ENCODE measurements around the gene COL25A1. TPM values are rescaled to one million over a fixed set of nuclear protein-coding genes. Genes with fewer than 3 reads are reported as not detected.

COL25A1 gene
- total RNA-seq, 4 donors from 2014 or later, result 2.5 TPM; not detected in 3

DNA sequence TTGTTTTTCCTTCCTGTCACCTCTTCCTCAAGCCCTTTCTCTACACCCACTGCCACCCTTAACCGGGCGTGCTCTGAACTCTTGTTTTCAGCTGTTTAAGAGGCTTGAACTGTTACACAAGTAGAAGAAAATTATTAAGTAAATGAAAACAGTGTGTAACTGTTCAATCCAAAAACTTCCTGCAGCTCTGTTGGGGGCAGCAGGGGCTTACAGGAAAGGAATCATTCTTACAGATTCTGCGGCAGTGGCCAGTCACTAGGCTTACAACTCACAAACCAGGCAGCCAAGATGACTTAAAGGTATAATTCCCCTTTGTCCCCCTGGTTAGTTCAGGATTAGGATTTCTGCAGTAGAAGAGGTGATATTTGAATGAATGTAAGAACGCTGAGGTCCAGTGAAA is 469.4 kb downstream of the COL25A1 start:
- Histone ChIP-seq H3K4me1 (no peaks in the 10 kb centered on the region), H3K9me3 (no peaks in the 10 kb centered on the region), H3K27ac (no peak overlapping the region), H3K27me3 (no peaks in the 10 kb centered on the region), H3K36me3 (no peaks in the 10 kb centered on the region), H3K4me3 (no peak overlapping the region)
- no peak for DNase-seq
- TF ChIP-seq CTCF (IDR thresholded peaks at IDR 0.05), result no peak
- TF ChIP-seq POLR2A (IDR thresholded peaks at IDR 0.05), result no peak

DNA sequence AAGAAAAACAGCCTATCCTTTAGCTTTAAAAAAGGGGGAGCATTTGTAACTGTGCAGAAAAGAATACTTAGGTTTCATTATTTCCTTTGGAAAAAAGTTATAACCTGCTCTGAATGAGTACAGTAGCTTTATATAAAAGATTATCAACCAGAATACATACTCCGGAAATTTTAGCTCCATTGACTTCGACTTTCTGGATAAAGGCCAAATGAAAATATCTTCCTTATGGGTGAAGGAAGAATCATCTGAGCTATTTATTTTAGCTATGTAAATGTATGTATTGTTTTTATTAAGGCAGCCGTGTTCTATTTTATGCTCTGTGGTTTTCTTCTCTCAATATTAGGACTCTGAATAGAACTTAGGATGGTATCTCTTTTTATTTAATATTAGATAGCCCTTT is 470.6 kb downstream of the COL25A1 start:
- Histone ChIP-seq H3K27me3 (no peaks in the 10 kb centered on the region), H3K9me3 (no peaks in the 10 kb centered on the region), H3K36me3 (no peaks in the 10 kb centered on the region), H3K27ac (no peak overlapping the region), H3K4me3 (no peak overlapping the region), H3K4me1 (no peaks in the 10 kb centered on the region)
- DNase-seq, result no peak
- TF ChIP-seq POLR2A (IDR thresholded peaks at IDR 0.05) (no peak), CTCF (IDR thresholded peaks at IDR 0.05) (no peak)

DNA sequence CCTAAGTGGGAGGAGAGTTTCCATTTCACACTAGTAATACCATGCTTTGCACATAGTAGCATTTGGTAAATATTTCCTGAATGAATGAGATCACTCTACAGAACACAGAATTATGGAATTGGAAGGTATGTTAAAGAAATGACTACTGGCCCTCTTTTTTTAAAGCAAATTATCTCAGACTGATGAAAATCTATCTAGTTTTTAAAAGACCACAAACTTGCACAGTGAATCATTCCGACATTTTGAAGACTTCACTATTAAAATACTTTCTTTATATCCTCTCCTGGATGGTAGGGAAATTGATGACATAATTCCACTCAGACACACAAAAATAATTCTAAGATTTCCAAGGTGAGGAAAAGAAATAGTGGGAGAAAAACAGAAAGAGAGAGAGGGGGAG is 471.2 kb downstream of the COL25A1 start:
- Histone ChIP-seq H3K4me1 (no peaks in the 10 kb centered on the region), H3K27ac (no peak overlapping the region), H3K36me3 (no peaks in the 10 kb centered on the region), H3K4me3 (no peak overlapping the region), H3K27me3 (no peaks in the 10 kb centered on the region), H3K9me3 (no peaks in the 10 kb centered on the region)
- DNase-seq, result no peak
- TF ChIP-seq POLR2A (IDR thresholded peaks at IDR 0.05) (no peak), CTCF (IDR thresholded peaks at IDR 0.05) (no peak)

DNA sequence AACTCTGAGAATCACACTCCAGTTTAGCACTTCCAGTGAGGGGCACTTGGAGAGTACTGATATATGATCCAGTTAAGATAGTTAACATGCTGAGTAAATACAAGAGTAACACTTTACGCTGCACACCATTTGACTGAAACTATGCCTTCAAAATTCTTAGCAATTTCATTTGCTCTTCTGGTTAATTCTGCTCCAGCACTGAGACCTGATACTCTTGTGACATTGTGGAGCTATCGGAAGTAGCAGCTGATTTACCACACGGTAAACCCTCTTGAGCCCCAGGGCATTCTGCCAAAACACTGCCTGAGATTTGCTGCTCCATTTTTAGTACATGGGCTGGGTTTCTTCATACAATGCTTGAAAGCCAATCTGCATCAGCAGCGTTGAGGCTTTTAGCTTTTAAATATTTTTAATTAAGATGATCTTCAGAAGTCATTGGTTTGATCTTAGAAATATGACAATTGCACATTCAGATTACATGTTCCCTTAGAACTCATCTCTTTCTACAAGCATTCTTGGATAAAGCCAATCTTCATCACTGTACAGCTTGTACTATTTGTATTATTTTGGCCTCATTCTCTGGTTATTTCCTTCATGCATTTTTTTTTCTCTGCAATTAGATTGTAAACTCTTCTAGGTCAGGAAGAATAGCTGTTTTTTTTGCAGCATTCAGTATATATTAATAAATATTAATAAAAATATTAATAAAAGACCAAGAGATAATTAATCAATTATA is 471.8 kb downstream of the COL25A1 start:
- H3K27me3 ChIP-seq, result no peaks in the 10 kb centered on the region
- no peaks in the 10 kb centered on the region for H3K36me3 ChIP-seq
- no peak overlapping the region for H3K4me3 ChIP-seq
- no peak overlapping the region for H3K27ac ChIP-seq
- no peak for DNase-seq
- H3K9me3 ChIP-seq, result no peaks in the 10 kb centered on the region
- TF ChIP-seq POLR2A (IDR thresholded peaks at IDR 0.05) (no peak), CTCF (IDR thresholded peaks at IDR 0.05) (no peak)
- no peaks in the 10 kb centered on the region for H3K4me1 ChIP-seq

- no peaks in the 10 kb centered on the region for H3K36me3 ChIP-seq
- DNase-seq, result no peak
- no peak for TF ChIP-seq POLR2A (IDR thresholded peaks at IDR 0.05)
- no peak for TF ChIP-seq CTCF (IDR thresholded peaks at IDR 0.05)
- H3K9me3 ChIP-seq, result no peaks in the 10 kb centered on the region
- no peaks in the 10 kb centered on the region for H3K4me1 ChIP-seq
- no peaks in the 10 kb centered on the region for H3K27me3 ChIP-seq
- no peak overlapping the region for H3K4me3 ChIP-seq
- no peak overlapping the region for H3K27ac ChIP-seq
Measured at GRCh38 chr4:108829966-108830492, 472.4 kb downstream of the COL25A1 start.
